HCEC 1CT (cell line): ENCODE results near the gene ARVCF.
"Not testable (repeated sequence)": the region's sequence is repeated elsewhere in the genome, so short reads cannot be mapped to it uniquely, and the experiment has no call there.

Experiments used
- DNase-seq: peaks from one replicate; pipeline ENCODE4 v3.0.0-alpha.2; 2017

Gene ARVCF

GRCh38 chr22:19959043-19959586 is 57.5 kb downstream of the ARVCF start:
- no peak for DNase-seq

GRCh38 chr22:19958083-19959042 is 58.3 kb downstream of the ARVCF start:
- peak; percentile 48 for DNase-seq

GRCh38 chr22:19957445-19957844 is 59.2 kb downstream of the ARVCF start:
- no peak for DNase-seq

DNA sequence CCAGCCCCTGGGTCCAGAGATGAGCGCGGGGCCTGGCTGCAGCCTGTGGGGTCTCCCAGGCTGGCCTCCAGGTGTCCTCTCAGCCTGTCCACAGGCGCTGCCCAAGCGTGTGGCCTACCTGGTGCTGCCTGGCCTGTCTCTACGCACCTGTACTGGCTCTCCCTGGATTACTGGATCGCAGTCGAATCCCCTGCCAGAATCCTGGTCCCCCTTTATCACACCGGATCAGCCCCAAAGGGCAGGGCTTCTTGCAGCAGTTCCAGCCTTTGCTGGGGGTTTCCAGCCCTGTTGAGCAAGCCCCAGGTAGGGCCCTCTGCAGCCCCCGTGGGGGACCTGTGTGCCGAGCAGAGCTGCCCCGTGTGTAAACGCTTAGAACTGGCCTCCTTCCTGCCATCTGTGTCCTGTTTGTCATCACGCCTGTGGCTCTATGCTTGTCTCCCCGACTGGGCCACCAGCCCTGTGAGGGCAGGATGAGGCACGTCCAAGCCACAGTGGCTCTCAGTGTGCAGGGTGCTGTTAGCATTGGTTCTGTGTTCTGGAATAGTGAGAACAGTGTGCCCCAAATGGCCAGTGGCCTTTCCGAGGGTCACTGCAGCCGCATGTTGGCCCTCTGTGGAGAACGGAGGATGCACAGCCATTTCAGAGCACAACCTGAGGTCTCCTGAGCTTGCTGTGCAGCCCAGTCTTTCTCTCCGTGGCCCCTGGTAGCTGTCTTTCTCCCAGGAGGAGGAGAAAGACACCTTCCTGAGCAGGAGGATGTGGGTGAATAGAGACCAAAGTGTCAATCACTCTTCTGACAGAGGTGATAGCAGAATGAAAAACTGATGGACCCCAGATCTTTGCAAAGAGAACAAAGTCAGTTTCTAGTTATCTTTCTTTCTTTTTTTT is 61.1 kb downstream of the ARVCF start:
- no peak for DNase-seq

DNA sequence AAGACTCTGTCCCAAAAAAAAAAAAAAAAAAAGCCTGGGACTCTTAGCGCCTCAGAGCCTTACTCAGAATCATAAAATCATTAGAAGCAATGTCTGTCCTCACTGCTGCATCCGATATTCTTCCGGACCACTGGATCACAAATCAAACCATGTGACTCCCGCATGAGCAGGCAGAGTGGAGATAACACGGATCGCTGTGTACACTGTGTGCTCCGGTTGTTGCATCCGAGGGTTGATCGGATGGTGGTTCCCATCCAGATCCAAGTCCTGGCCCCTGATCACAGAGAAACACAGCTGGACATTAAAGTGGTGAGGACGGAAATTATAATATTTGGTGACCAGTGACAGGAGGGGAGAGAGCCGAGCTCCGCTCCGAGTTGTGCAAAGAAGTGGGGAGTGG is 65.3 kb downstream of the ARVCF start:
- DNase-seq, result no peak

DNA sequence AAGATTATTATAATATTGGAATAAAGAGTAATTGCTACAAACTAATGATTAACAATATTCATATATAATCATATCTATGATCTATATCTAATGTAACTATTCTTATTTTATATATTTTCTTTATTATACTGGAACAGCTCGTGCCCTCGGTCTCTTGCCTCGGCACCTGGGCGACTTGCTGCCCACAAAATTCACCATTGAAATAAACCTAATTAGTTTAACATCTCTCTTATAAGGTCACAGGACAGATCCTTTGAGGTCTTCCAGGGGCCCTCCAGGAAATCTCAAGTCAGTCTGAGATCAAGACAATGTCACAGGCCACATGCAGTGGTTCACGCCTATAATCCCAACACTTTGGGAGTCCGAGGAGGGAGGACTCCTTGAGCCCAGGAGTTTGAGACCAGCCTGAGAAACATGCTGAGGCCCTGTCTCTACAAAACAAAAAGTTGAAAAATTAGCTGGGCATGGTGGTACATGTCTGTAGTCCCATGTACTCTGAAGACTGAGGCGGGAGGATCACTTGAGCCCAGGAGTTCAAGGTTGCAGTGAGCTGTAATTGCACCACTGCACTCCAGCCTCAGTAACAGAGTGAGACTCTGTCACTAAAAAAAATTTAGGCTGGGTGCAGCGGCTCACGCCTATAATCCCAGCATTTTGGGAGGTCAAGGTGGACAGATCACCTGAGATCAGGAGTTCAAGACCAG is 68.4 kb downstream of the ARVCF start:
- no peak for DNase-seq

DNA sequence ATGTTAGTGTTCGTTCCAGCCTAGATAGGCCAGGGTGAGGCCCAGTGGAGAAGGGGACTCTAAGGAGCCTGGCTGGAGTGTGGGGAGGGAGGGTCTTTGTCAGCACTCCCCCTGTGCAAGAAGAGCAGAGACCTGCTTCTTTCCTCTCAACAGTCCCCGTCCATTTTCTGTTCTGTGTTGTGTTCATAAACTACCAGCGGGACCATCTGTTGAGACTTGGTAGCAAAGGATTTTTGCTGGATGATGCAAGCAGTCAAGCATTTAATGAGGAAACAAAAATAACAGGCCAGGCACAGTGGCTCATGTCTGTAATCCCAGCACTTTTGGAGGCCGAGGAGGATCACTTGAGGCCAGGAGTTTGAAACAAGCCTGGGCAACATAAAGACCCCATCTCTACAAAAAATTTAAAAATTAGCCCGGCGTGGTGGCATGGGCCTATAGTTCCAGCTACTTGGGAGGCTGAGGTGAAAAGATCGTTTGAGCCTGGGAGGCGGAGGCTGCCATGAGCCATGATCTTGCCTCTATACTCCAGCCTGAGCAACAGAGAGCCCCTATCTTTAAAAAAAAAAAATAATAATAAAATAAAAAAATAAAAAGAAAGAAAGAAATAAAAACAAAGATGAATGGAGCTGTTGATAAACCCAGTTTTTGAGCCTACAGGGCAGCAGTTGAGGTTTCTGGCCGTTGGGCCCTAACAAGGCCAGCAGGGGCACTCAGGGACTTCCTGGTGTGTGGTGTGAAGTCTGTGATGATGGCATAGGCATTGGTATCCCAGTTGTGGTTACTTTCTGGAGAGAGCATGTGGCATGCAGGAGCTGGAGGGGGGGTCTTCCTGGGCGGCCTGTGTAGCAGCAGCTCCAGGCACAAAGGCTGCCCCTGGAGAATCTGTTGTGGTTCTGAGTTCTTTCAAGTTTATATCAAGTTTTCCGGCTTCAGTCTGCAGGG is 73.3 kb downstream of the ARVCF start:
- DNase-seq, result peak; percentile 84

DNA sequence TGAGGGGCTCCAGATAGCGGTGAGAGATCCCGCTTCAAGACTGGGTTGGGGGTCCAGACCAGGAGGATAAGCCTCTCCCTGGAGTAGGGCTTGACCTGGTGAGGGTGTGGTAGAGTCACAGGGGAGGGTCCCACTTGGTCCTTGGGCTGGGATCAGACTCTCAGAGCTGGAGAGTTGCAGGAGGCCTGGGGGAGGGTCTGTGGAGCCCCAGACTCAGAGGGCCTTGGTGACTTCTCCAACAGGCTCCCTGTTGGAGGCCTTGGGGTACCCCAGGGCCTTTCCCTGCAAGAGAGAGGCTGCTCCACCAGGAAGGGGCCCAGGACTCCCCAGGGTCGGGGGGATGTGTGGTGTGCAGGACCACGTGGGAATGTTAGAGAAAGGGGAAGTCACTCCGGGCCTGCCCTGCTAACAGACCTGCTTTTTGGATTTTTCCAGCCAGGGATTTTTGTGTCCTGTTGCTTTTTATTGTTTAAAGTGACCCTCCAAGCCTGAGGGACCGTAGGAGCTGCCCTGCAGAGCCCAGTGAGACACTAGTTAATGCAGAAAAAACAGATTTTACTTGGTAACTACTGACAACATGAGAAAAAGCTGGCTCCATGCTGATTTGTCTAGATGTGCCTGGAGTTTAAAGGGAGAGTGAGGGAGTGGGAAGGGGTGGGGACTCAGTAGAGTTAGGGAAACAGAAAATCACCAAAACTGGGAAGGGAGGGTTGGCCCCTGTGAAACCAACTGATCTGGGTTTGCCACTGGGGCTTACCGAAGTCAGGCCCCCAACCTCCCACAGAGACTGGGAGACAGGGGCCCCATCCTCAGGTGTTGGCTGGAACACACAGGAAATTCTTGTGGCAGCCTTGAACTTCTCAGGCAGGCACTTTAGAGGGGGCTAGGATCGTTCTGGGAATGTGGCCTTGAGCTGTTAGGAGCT is 74.2 kb downstream of the ARVCF start:
- DNase-seq, result peak; percentile 48

DNA sequence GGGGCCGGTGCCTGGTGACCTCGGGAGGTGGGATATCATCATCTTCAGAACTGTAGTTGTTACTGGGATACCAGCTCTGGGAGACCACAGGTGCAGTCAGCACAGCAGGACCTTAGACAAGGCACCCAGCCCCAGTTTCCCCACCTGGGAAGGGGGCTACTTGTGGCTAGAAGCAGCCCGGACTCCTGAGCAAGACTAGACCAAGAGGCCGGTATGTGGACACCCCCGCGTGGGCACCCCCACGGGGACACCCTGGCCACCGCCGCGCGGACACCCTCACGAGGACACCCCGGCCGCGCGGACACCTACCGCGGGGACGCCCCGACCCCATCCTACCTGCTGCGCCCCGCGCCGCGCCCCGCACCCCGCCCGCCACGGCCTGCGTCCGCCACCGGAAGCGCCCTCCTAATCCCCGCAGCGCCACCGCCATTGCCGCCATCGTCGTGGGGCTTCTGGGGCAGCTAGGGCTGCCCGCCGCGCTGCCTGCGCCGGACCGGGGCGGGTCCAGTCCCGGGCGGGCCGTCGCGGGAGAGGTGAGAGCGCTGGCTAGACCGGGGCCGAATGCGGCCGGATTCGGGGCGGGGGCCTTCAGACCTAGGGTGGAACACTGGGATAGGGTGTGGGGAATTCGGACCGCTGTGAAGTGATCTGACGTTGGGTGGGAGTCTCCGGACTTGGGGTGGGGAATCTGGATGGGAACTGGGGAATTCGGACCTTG is 75.1 kb downstream of the ARVCF start, which contains the start of the genes COMT and TXNRD2:
Gene COMT, plus strand, starts transcription at position 408 of the 718 bp plus-strand sequence. CDS start 20,755 bp downstream, outside the sequence.
Gene TXNRD2, minus strand, starts transcription at position 454 of the 718 bp plus-strand sequence. Its CDS starts 15 bp downstream, at position 439.
- peak; percentile 50 for DNase-seq

- peak; percentile 9 for DNase-seq
Measured at GRCh38 chr22:19940536-19941364, 75.9 kb downstream of the ARVCF start.

DNA sequence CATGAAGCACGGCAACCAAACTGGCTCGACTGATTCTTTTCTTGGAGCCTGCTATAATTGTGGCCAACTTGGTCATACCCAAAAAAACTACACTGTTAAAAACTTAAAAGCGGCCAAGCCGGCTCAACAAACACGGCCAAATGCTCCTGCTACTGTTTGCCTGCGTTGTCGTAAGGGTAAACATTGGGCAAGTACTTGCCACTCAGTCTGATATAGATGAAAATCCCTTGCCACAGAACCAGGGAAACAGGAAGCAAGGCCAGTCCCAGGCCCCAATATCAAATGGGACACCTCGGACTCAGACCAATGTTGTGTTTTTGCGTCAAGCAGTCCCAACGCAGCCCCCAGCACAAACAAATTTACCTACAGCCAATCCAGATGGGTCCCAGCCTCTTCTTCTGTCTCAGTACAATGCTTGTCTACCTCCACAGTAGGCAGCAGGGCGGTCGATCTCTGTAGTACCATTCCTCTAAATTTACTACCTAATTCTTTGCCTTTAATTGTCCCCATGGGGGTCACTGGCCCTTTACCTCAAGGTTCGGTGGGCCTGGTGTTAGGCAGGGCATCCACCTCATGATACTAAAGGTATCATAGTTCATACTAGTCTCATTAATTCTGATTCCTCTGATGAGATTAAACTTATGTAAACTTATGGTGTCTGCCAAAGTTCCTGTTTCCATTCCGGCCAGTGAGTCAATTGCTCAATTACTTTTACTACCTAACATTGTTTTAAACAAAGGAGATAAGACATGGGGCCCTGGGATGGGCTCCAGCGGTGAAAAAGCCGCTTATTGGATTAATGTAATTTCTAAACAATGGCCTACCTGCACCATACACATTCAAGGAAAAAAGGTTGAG is 78.8 kb downstream of the ARVCF start:
- DNase-seq, result no peak

DNA sequence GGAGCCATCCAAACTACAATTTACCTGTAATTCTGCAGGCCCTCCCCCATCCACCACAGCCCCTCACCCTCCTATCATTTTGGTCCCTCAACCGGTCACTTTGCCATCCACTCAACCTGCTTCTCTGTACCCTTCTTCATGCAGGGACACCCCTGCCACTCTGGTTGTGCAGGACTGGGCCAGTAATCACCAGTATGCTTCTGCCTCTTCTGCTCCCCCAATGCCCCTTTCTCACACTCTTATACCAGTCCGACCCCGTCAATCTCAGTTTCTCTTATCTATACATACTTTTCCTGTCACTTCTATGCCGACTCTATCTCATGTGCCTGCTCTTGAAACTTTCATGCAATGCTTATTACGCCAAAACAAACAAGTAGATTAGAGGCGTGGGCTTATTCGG is 80.1 kb downstream of the ARVCF start:
- DNase-seq, result no peak

DNA sequence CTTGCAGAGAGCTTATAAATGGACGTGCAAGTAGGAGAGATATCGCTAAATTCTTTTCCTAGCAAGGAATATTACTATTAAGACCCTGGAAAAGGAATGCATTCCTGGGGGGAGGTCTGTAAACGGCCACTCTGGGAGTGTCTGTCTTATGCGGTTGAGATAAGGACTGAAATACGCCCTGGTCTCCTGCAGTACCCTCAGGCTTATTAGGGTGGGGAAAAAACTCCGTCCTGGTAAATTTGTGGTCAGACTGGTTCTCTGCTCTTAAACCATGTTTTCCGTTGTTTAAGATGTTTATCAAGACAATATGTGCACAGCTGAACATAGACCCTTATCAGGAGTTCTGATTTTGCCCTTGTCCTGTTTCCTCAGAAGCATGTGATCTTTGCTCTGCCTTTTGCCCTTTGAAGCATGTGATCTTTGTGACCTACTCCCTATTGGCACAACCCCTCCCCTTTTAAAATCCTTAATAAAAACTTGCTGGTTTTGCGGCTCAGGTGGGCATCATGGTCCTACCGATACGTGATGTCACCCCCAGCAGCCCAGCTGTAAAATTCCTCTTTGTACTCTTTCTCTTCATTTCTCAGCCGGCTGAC is 81.4 kb downstream of the ARVCF start:
- not testable (repeated sequence) for DNase-seq

DNA sequence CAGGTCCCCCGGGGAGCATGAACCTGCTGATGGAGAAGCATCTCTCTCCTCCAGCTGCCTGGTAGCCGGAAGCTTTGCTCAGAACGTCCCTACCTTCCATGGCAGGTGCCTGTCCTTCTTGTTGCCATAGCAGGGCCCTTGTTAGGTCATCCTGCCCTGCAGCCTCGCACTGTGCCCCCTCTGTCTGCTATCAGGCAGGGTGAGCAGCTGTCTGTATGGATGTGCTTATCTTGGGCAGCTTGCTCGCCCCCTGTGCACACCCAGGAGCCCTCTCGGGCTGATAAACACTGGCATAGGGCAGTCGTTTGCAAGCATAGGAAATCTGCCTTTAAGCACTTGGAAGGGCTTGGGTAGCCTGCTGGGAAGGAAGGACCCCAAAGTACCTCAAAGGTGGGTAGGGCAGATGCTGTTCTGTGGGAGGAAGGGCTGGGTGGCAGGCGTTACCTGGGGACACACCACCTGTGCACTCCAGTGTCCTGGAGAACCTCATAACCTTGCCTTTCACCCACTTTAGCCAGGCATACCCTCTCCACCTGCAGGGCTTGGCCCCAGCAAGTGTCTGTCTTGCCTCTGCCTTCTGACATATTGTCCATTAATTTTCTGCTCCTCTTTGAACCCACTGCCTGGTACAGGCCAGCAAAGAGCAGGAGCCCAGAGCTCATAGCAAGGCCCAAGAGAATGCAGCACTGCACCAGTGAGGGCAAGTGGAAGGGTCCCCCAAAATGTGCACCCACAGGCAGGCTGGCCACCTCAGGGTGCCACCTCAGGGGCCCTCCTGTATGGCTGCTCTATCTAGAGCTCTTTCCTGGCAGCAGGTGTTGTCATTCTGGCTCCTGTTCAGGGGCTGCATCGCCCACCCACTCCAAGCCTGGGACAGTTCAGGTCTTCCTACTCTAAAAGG is 83.0 kb downstream of the ARVCF start:
- DNase-seq, result no peak

- no peak for DNase-seq
Measured at GRCh38 chr22:19932367-19933206, 84.0 kb downstream of the ARVCF start.
